T-helper 9 cell (primary cell): ENCODE results near the gene SLC4A4.

Experiments used
- DNase-seq: peaks from one replicate; pipeline ENCODE4 v3.0.0-alpha.2; 2020

The SLC4A4 gene

DNA sequence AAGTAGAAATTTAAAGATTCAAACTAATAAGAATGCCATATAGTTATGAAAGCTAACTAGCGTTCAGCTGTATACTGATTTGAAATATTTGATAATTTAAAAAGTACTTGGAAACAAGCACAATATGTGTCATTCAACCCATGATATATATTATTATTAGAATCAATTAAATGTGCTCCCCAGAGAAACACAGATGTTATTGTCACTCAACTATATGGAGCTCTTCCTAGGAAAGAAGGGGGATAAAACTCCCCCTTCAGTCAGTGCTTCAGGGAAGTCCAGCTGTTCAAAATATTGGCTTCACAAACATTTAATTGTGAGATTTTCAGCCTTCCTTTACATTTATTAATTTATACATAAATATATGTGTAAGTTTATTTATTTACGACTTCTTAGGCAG, 135.9 kb downstream of the SLC4A4 start:
- DNase-seq: no peak

DNA sequence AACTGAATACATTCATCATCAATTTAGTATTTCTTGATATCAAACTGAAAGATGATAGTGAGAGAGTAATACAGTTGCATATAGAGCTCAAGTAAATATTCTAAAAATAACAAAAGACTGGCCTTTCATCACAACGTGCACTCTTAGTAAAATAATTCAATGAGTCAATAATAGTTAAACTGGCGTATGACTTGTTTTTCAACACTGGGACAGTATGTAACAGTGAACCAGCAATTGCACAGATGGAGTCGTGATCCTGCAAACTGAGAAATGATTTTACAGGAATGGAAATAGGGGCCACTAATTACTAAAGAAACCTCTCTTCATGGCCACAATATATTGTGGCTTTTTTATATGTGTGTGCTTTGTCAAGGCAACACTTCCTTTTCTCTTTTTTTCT, 137.4 kb downstream of the SLC4A4 start:
- DNase-seq: no peak

GRCh38 chr4:71486550-71487343, 147.9 kb downstream of the SLC4A4 start:
- DNase-seq: no peak

GRCh38 chr4:71487344-71487920, 148.6 kb downstream of the SLC4A4 start:
- no peak for DNase-seq

DNA sequence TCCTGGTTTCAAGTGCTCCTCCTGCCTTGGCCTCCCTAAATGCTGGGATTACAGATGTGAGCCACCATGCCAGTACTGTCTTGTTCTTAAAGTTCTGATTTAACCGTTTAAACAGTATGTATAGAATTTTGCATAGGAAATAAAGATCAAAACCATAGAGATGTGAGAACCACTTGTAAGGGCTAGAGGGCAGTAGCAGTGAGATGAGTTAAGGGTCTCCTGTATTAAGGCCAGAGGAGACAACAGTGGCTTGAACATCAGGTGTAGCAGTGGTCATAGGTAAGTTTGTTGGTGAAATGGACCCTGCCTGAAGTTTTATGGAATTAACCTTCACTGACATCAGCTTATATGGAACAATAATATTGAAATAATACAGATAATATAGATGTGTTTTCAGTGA, 155.7 kb downstream of the SLC4A4 start:
- DNase-seq: no peak

- DNase-seq: no peak
These were observed 156.6 kb downstream of the SLC4A4 start for GRCh38 chr4:71495454-71495853.

DNA sequence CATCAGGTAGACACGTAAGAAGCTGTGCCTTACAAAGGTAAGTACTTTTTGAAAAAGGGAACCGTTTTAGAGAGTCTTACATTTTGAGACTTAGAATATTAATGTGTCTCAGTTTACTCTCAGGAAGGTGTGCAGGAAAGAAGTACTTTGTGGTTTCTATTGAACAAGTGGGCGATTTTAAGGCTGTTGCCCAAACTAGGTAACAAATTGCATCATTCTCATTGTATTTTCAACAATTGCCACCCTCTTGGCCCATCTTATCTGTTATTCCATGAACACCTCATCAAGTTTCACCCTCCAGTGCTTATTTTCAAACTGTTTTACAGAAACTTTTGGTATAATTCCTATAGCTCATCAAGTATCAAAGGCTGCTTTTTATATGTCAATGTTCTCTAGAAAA, 158.3 kb downstream of the SLC4A4 start:
- no peak for DNase-seq

DNA sequence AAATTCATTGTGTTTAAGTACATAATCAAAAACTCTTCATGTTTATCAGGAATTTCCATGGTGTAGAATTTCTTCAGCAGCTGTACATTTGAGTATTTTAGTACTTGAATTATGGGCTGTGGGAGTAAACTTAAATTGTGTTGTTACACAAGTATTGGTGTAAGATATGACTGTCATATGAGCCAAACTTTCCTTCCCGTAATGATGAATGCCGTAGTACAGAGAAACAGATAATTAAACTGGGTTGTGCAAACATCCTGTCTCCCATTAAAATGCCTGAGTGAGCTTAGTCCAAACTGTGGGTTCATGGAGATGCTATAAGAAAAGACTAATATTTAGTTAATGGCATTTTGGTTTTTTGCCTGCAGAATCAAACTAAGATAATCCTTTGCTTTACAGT, 159.2 kb downstream of the SLC4A4 start:
- no peak for DNase-seq

- no peak for DNase-seq
These were observed 159.8 kb downstream of the SLC4A4 start for GRCh38 chr4:71498625-71499024.

GRCh38 chr4:71501992-71502391, 163.2 kb downstream of the SLC4A4 start:
- no peak for DNase-seq

DNA sequence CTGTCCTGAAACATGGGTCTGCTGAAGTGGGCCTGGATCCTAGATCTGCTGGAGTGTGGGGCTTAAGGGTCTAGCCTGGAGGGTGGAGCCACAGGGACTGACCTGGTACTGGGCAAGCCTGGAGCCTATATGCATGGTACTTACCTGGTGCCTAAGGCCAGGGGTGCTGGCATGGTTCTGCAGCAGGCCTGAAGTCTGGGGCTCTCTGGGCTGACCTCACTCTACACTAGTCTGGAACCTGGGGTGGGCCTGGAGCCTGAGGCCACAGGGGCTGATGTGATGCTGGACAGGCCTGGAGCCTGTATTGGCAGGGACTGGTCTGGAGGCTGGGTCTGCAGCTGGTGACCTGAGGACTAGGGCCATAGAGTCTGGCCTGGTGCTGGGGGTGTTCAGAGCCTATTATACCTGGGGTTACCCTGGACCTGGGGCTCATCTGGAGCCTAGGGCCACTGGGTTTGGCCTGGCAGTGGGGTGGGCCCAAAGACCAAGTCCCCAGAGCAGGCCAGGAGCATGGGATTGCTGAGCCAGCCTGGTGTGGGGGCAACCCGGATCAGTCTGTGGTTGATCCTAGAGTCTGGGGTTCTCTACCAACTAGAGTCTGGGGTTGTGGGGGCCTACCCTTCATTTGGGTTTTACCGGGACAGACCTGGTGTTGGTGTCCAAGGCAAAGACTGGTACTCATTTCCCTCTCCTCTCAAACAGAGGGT, 179.6 kb downstream of the SLC4A4 start:
- no peak for DNase-seq

GRCh38 chr4:71520308-71520707, 181.5 kb downstream of the SLC4A4 start:
- DNase-seq: no peak

DNA sequence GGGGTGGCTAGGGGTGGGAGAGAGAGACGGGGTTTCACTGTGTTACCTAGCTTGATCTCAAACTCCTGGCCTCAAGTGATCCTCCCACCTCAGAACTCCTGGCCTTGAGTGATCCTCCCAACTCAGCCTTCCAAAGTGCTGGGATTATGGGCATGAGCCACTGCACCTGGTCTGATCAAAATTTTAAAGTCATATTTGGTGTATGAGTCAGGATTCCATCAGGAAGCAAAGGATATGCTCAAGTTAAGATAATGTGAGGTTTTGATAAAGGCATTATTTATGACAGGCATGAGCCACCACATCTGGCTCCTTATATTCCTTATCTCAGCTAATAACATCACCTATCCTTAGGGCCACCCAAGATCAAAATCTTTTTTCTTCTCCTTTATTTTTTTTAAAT, 182.0 kb downstream of the SLC4A4 start:
- DNase-seq: no peak

DNA sequence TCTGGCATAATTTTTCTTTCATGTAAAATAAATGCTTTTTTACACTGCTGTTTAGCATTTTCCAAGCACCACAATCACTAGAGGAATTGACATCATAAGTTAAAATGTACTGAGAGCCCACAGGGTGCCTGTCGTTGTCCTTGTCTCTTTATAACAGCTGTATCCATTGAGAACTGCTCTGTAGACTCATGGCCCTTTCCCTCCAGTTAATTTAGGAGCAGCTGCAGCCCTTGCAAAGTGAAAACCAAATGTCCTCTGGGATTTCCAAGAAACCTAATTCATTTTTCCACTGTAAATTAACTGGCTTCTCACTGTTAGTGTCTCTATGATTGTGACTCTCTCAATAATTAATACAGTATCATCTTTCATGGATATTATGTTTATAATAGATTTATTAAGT, 185.9 kb downstream of the SLC4A4 start:
- DNase-seq: no peak

- DNase-seq: no peak
These were observed 188.0 kb downstream of the SLC4A4 start for GRCh38 chr4:71526637-71527406.

DNA sequence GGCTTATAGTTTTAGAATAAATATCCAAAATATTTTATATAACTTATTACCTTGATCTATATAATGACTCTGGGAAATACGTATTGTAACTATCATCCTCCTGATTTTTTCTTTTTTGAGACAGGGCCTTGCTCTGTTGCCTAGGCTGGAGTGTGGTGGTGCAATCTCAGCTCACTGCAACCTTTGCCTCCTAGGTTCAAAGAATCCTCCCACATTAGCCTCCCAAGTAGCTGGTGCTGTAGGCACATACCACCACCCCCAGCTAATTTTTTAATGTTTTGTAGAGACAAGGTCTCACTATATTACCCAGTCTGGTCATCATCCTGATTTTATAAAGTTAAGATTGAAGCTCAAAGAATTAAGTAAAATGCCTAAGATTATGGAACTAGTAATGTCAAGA, 193.6 kb downstream of the SLC4A4 start:
- no peak for DNase-seq

- no peak for DNase-seq
These were observed 194.3 kb downstream of the SLC4A4 start for GRCh38 chr4:71533121-71533520.

GRCh38 chr4:71537551-71538065, 198.8 kb downstream of the SLC4A4 start:
- DNase-seq: no peak

GRCh38 chr4:71538528-71538927, 199.7 kb downstream of the SLC4A4 start:
- DNase-seq: no peak

DNA sequence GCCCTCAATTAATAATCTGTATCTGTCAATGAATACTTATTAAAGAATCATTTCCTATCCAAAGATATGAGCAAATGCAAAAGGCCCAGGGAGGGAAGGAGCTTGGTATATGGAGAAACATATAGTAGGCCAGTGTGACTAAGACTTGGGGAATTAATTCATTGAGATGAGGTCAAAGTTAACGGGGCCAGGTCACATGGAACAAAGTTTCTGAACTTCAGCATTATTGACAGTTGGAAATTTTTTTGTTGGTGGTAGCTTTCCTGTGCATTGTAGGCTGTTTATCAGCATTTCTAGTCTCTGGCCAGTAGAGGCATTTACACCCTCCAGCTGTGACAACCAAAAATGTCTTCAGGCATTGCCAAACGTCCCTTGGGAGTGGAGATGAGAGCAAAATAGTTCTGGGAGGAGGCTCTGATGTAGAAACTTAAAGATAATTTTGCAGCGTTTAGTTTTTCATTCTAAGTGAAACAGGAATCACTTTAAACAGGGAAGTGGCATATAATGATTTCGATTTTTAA, 202.0 kb downstream of the SLC4A4 start:
- DNase-seq: no peak

DNA sequence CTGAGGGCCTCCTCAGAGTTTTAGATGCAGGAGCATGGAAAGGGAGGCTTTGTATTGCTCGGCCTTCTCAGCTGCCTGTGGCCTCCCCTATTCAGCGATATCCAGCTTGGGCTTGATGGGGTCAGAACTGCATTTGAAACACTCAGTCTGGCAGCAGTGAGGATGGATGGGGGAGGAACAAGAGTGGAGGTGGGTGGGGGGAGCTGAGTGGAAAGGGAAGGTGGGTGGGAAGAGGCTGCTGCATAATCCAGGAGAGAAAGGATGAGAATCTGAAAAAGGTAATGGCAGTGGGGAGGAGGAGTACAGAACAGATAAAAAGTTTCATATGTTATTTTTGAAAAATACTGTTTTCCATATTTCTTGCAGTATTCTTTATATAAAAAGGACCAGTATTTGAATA, 202.7 kb downstream of the SLC4A4 start:
- DNase-seq: no peak

GRCh38 chr4:71545168-71545567, 206.3 kb downstream of the SLC4A4 start:
- no peak for DNase-seq
